GM10847 (cell line): Measurements from ENCODE around the gene UBQLN4.

Source experiments
- POLR2A ChIP-seq: IDR thresholded peaks from 2 replicates; pipeline ENCODE4 v1.6.1; 2011; ENCODE audit not compliant: insufficient read length; ENCODE audit errors: extremely low read depth

Gene UBQLN4

DNA sequence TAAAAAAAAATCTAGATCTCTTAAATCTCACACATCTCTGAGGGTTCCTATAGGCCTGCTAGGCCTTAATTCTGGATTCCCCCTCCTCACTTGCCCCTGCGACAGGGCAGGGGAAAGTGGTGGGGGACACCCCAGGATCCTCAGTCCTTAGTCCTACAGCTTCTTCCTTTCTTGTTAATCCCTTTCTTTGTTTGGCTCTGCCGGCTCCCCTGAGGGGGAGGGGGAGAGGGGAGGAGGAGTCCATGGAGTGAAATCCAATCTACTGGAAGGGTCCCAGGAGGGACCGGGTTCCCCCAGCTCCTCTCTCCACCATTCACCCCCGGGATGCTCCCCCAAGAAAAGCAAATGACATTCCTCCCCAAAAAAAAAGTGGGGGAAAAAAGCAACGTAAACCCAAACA lies 20.1 kb upstream of the UBQLN4 start:
- no peak for TF ChIP-seq POLR2A

DNA sequence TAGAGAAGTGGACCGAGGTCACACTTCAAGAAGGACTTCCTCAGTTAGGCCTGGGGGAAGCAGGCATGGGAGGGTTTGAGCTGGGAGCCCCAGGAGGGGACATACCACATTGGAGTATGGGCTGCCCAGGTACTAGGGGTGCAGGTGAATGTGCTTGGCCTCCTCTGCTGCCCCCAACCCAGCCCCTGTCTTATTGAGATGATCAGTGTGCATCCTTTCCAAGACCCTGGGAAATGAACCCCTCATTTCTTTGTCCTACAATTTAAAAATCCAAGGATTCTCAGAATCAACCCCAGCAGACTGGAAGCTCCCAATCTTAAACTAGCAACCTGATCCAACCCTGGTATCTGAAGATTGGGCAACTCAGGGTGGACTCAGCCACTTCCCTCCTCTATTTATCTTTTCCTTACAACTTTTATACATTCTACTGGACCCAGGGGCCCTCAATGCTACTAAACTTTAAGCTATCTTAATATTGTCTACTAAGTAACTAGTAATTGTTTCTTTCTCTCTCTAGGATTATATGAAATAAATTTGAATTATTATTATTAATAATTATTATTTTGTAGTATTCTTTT lies 19.6 kb upstream of the UBQLN4 start:
- no peak for TF ChIP-seq POLR2A

DNA sequence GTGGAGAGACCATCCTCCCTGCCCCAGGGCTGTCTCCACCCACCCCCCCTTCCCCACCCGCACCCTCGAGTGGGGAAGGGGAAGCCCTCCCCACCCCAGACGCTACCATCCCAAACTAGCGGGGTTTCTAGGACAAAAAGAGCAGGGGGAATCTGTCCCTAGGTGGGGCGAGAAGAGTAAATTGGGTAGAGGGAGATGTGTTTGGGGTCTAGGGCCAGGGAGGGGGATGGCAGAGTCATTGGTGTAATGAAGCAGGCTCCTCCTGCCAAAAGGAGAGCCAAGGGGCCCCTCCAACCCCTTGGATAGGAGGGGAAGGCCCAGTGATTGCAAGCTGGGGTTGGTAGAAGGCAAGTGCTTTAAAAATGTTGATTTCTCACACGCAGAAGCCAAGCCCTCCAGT lies 18.7 kb upstream of the UBQLN4 start:
- TF ChIP-seq POLR2A, result no peak

- no peak for TF ChIP-seq POLR2A
Observed at GRCh38 chr1:156070548-156070947, 16.9 kb upstream of the UBQLN4 start.

DNA sequence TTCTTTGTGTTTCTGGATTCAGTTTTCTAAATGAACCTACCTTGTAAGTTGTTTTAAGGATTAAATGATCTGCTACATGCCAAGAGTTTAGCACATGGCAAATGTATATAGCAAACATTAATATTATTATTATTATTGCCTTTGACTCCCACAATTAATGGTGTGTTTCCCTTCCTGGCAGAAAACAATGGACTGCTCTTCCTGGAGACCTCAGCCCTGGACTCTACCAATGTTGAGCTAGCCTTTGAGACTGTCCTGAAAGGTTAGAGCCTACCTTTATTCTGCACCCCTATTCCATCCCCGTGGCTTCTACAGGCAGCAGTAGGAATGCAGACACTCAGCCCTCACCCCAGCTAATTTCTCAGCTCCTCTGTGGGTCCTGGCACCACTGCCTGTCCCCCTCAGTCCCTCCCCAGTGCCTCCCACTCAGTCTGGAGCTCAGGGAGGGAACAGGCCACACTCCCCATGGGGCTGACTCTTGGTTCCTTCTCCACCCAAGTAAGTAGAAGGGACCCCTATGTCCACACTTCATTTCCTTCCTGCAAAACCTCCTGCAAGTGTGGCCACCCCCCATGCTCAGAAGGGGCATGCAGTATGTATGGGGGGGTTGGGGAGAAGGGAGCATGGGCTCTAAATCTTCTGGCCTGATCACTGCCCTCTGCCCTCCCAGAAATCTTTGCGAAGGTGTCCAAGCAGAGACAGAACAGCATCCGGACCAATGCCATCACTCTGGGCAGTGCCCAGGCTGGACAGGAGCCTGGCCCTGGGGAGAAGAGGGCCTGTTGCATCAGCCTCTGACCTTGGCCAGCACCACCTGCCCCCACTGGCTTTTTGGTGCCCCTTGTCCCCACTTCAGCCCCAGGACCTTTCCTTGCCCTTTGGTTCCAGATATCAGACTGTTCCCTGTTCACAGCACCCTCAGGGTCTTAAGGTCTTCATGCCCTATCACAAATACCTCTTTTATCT lies 16.2 kb upstream of the UBQLN4 start:
- no peak for TF ChIP-seq POLR2A

GRCh38 chr1:156067262-156067661 lies 13.7 kb upstream of the UBQLN4 start:
- no peak for TF ChIP-seq POLR2A

DNA sequence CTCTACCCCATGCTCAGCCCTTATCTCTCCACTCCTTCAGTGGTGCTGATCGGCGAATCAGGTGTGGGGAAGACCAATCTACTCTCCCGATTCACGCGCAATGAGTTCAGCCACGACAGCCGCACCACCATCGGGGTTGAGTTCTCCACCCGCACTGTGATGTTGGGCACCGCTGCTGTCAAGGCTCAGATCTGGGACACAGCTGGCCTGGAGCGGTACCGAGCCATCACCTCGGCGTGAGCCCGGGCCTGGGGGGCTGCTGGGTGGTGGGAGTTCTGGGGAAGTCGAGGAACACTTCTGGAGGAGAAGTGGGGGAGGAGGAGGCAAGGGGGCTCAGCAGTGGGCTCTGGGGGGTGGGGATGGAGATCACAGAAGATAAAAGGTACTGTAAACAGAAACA lies 12.3 kb upstream of the UBQLN4 start:
- no peak for TF ChIP-seq POLR2A

- no peak for TF ChIP-seq POLR2A
Observed at GRCh38 chr1:156065212-156065611, 11.6 kb upstream of the UBQLN4 start.

- no peak for TF ChIP-seq POLR2A
Observed at GRCh38 chr1:156064615-156065014, 11.0 kb upstream of the UBQLN4 start.

DNA sequence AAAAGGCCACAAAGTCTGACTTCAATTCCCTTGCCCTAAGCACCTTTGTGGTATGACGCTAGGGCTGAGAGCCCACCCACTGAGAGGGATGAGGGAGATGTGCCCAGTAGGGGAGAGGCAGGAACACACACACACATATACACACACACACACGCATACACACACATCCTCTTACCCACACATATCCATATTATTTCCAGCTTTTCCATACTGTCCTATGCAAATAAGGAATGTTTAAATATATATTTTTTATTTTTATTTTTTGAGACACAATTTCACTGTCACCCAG lies 10.3 kb upstream of the UBQLN4 start:
- no peak for TF ChIP-seq POLR2A

DNA sequence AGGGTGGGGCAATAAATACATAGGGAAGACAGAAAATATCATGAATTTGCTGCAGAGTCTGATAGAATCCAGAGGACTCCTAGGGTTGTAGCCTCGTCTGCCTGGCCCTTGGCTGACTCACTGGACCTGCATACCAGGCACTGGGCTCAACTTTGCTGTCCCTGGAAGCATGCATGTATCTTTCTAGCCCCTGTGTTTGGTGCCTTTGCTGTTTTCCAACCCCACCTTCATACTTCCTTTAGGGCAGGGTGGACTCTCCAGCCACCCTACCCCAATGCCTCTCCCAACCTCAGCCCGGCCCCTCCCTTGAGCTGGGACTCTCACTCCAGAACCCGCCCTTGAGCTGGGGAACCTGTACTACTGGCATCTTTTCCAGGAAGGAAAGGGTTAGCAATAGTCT lies 8.6 kb upstream of the UBQLN4 start:
- no peak for TF ChIP-seq POLR2A

GRCh38 chr1:156060937-156061636 lies 7.5 kb upstream of the UBQLN4 start, which contains the start of gene RAB25:
Gene RAB25, plus strand, starts transcription at chr1:156061160. Its CDS starts 241 bp downstream, at chr1:156061401.
- TF ChIP-seq POLR2A, result no peak

DNA sequence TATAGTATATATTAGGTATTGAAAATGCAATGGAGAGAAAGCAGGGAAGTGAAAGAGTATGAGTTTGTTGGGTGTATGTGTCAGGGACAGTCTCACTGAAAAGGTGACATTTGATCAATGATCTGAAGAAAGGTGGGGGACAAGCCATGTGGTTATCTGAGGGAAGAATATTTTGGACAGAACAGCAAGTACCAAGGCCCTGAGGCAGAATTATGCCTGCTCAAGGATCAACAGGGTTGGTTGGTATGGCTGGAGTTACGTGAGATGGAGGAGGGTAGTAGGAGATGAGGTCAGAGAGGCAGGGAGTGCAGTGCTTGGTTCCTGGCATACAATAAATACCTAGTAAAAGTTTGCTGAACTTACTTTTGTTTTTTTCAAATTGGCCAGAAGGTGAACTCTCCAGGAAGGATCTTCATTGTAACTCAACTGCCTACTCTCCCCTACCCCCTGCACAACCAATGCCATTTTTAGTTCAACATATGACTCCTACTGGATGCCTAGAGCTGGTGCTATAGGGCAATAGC lies 2.8 kb upstream of the UBQLN4 start:
- TF ChIP-seq POLR2A, result no peak

- TF ChIP-seq POLR2A, result no peak
Observed at GRCh38 chr1:156055281-156056048, 1.9 kb upstream of the UBQLN4 start.
